IPS-18a (cell line): ENCODE results near the gene KNDC1.

Source experiments
- H3K27ac ChIP-seq: one replicate; pipeline ENCODE4 v1.5.1; 2013; ENCODE audit warnings: low read length
- H3K27me3 ChIP-seq: one replicate; pipeline ENCODE4 v1.6.1; 2013; ENCODE audit warnings: mild to moderate bottlenecking, low read length; ENCODE audit not compliant: control insufficient read depth, insufficient read depth
- H3K36me3 ChIP-seq: one replicate; pipeline ENCODE4 v1.6.1; 2013; ENCODE audit warnings: low read depth, low read length; ENCODE audit not compliant: control insufficient read depth
- H3K4me1 ChIP-seq: one replicate; pipeline ENCODE4 v1.6.1; 2013; ENCODE audit warnings: low read depth, low read length; ENCODE audit not compliant: control insufficient read depth
- H3K4me3 ChIP-seq: one replicate; pipeline ENCODE4 v1.5.1; 2013; ENCODE audit warnings: low read length
- H3K9ac ChIP-seq: one replicate; pipeline ENCODE4 v1.6.1; 2013; ENCODE audit warnings: mild to moderate bottlenecking, low read length, moderate library complexity
- H3K9me3 ChIP-seq: one replicate; pipeline ENCODE4 v1.6.1; 2013; ENCODE audit warnings: low read depth, low read length; ENCODE audit not compliant: control insufficient read depth

KNDC1 gene

GRCh38 chr10:133185916-133186315 lies 25.9 kb downstream of the KNDC1 start:
- no peaks in the 10 kb centered on the region for H3K36me3 ChIP-seq
- H3K4me1 ChIP-seq = no peaks in the 10 kb centered on the region
- H3K27me3 ChIP-seq = no peaks in the 10 kb centered on the region
- H3K4me3 ChIP-seq = no peak overlapping the region
- H3K9ac ChIP-seq = no peak overlapping the region
- no peaks in the 10 kb centered on the region for H3K9me3 ChIP-seq
- no peak overlapping the region for H3K27ac ChIP-seq

DNA sequence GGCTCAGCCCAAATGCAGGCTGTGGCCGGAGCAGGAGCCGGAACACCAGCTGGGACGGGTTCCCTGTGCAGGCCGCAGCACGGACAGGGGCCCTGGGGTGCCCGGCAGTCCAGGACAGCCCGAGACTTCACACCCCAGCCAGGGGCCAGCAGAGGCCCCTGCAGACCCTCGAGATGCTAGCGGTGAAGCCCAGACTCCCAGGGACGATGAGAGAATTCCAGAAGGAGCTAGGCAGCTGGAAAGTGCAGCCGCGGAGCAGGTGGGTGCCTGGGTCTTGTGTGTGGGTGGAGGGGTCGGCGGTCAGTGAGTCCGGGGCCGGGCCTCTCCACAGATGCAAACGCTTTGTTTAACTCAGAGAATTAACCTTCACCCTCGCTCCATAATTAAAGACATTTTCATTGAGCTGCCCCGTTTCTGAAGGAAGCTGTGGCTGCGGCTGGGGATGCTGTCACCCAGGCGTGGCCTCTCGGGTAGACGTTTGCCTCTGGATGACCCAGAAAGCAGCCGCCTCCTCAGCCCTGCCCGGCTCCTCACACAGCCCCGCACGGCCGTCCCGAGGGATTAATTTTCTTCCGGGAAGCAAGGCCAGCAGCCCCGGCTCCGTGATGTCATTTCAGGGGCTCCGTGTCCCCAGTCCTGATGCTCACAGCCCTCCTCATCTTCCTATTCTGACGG lies 26.5 kb downstream of the KNDC1 start:
- no peak overlapping the region for H3K27ac ChIP-seq
- no peaks in the 10 kb centered on the region for H3K36me3 ChIP-seq
- H3K4me3 ChIP-seq = no peak overlapping the region
- H3K9ac ChIP-seq = no peak overlapping the region
- H3K27me3 ChIP-seq = no peaks in the 10 kb centered on the region
- no peaks in the 10 kb centered on the region for H3K9me3 ChIP-seq
- H3K4me1 ChIP-seq = no peaks in the 10 kb centered on the region

DNA sequence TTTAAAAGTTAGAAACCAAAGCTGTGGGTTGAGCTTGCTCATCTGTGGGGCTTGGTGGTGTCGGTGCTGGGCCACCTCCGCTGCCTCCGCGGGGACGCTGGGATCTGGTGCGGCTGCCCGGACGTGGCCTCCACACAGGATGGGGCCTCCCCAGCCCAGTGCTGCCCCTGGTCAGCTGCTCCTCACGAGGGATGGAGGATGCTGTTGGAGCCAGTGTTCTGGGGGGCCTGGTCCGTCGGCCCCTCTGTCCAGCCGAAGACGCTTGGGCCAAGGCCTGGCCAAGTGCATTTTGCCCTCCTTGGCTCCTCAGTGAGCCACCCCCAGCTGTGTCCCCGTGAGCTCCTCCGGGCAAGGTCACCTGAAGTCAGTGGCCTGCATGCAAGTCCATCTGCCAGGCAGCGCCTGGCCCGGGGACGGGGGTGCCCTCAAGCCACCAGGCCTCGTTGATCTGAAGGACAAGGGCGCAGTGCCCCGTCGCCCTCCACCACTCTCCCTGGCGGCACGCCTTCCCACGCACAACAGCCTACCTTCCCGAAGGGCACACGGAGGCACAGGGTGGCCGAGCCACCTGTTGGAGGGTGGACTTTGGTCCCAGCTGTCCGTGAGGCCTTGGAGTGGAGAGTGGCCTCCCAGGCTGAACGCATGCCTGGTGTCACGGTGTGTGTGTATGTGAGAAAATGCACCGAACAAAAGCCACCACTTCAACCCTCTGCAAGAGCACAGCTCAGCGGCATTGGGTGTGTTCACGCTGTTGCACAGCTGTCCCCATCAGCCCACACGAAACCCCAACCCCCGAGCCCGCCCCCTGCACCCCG lies 27.3 kb downstream of the KNDC1 start:
- Histone ChIP-seq H3K27me3 (no peaks in the 10 kb centered on the region), H3K9me3 (peaks cover 4% of the 10 kb centered on the region), H3K27ac (no peak overlapping the region), H3K4me3 (no peak overlapping the region), H3K36me3 (no peaks in the 10 kb centered on the region), H3K9ac (no peak overlapping the region), H3K4me1 (no peaks in the 10 kb centered on the region)

GRCh38 chr10:133187906-133188681 lies 28.1 kb downstream of the KNDC1 start:
- no peak overlapping the region for H3K9ac ChIP-seq
- no peaks in the 10 kb centered on the region for H3K36me3 ChIP-seq
- H3K27ac ChIP-seq = no peak overlapping the region
- H3K27me3 ChIP-seq = no peaks in the 10 kb centered on the region
- H3K4me3 ChIP-seq = no peak overlapping the region
- H3K4me1 ChIP-seq = no peaks in the 10 kb centered on the region
- peaks cover 4% of the 10 kb centered on the region for H3K9me3 ChIP-seq

GRCh38 chr10:133189256-133189655 lies 29.2 kb downstream of the KNDC1 start:
- Histone ChIP-seq H3K4me3 (no peak overlapping the region), H3K27ac (no peak overlapping the region), H3K36me3 (no peaks in the 10 kb centered on the region), H3K4me1 (no peaks in the 10 kb centered on the region), H3K27me3 (no peaks in the 10 kb centered on the region), H3K9ac (no peak overlapping the region), H3K9me3 (peaks cover 4% of the 10 kb centered on the region)

DNA sequence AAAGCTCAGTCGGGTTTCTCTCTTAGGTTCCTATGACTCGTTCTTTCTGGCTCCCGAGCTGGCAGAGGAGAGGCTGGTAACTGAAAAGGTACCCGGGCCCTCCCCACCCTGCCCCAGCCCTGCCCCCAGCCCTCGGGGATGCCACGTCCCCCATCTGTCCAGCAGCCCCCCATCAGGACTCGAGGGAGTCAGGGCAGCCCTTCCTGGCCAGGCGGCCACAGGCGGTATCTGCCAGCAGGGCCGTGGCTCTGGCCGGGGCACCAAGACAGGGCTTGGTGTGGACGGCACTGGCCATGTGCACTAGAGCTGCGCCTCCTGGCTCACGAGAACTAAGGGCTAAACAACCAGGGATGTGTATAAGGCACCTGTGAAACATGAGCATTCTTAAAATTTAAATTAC lies 29.7 kb downstream of the KNDC1 start:
- Histone ChIP-seq H3K27ac (no peak overlapping the region), H3K27me3 (no peaks in the 10 kb centered on the region), H3K36me3 (no peaks in the 10 kb centered on the region), H3K9ac (no peak overlapping the region), H3K4me3 (no peak overlapping the region), H3K9me3 (peaks cover 4% of the 10 kb centered on the region), H3K4me1 (no peaks in the 10 kb centered on the region)

DNA sequence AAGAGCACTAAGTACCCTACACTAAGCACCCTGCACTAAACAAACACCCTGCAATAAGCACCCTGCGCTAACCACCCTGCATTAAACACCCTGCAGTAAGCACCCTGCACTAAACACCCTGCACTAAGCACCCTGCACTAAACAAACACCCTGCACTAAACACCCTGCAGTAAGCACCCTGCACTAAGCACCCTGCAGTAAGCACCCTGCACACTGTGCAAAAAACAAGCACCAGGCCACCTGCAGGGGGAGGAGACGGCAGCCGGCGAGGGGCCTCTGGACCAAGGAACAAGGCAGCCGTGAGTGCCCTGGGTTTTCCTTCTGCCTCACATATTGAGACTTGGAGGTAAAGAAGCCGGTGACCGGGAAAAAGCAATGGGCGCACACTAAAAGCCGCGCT lies 30.2 kb downstream of the KNDC1 start:
- Histone ChIP-seq H3K27ac (no peak overlapping the region), H3K36me3 (no peaks in the 10 kb centered on the region), H3K27me3 (no peaks in the 10 kb centered on the region), H3K4me1 (no peaks in the 10 kb centered on the region), H3K9ac (no peak overlapping the region), H3K4me3 (no peak overlapping the region), H3K9me3 (peaks cover 4% of the 10 kb centered on the region)

- peaks cover 4% of the 10 kb centered on the region for H3K9me3 ChIP-seq
- H3K4me3 ChIP-seq = no peak overlapping the region
- no peak overlapping the region for H3K27ac ChIP-seq
- no peaks in the 10 kb centered on the region for H3K4me1 ChIP-seq
- no peaks in the 10 kb centered on the region for H3K27me3 ChIP-seq
- no peaks in the 10 kb centered on the region for H3K36me3 ChIP-seq
- H3K9ac ChIP-seq = no peak overlapping the region
These were observed 31.6 kb downstream of the KNDC1 start for GRCh38 chr10:133191651-133192050.

- H3K9ac ChIP-seq = no peak overlapping the region
- no peaks in the 10 kb centered on the region for H3K27me3 ChIP-seq
- no peak overlapping the region for H3K27ac ChIP-seq
- no peak overlapping the region for H3K4me3 ChIP-seq
- no peaks in the 10 kb centered on the region for H3K4me1 ChIP-seq
- peaks cover 4% of the 10 kb centered on the region for H3K9me3 ChIP-seq
- no peaks in the 10 kb centered on the region for H3K36me3 ChIP-seq
These were observed 34.1 kb downstream of the KNDC1 start for GRCh38 chr10:133194151-133194550.

DNA sequence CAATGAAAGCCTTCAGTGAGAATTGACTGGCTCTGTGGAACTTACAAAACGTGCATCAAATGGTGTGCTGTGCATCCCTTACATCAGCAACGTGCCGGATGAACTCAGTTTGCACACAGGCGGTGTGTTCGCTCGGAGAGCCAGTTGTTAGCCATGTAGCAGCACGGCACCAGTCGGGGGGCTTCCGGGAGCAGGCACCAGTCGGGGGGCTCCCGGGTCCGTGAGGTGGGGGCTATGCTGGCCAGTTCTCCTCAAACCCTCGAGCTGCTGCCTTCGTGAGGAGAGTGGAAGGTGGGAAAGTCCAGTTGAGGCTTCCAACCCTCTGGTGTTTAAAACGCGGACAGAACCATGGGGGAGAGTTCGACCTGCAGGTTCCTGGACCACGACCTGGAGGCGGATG lies 35.1 kb downstream of the KNDC1 start:
- Histone ChIP-seq H3K9me3 (peaks cover 4% of the 10 kb centered on the region), H3K4me3 (no peak overlapping the region), H3K9ac (no peak overlapping the region), H3K4me1 (no peaks in the 10 kb centered on the region), H3K36me3 (no peaks in the 10 kb centered on the region), H3K27ac (no peak overlapping the region), H3K27me3 (no peaks in the 10 kb centered on the region)

GRCh38 chr10:133195611-133196010 lies 35.6 kb downstream of the KNDC1 start:
- no peaks in the 10 kb centered on the region for H3K27me3 ChIP-seq
- H3K9ac ChIP-seq = no peak overlapping the region
- no peak overlapping the region for H3K27ac ChIP-seq
- peaks cover 4% of the 10 kb centered on the region for H3K9me3 ChIP-seq
- no peaks in the 10 kb centered on the region for H3K36me3 ChIP-seq
- H3K4me1 ChIP-seq = no peaks in the 10 kb centered on the region
- no peak overlapping the region for H3K4me3 ChIP-seq
